Skeletal muscle tissue (tissue), 4 donors: ENCODE results near the gene SUSD1. TPM values are rescaled to one million over a fixed set of nuclear protein-coding genes. Genes with fewer than 3 reads are reported as not detected.

ENCODE experiments used
- H3K27ac ChIP-seq: one replicate; pipeline ENCODE4 v1.7.0; 2013; ENCODE audit warnings: mild to moderate bottlenecking, low read depth, low read length, inconsistent platforms
- H3K27me3 ChIP-seq, 3 donors: one replicate each; pipeline ENCODE4 v1.7.0; 2013; ENCODE audit warnings: low read length in 3 of 3; ENCODE audit not compliant: control insufficient read depth in 3 of 3, insufficient read depth in 3 of 3
- H3K36me3 ChIP-seq, 3 donors: one replicate each; pipeline ENCODE4 v1.7.0; 2013; ENCODE audit warnings: low read length in 3 of 3; ENCODE audit not compliant: control insufficient read depth in 3 of 3, insufficient read depth in 3 of 3
- H3K4me1 ChIP-seq, 3 donors: one replicate each; pipeline ENCODE4 v1.7.0; 2013; ENCODE audit warnings: low read length in 3 of 3, mild to moderate bottlenecking in 3 of 3; ENCODE audit not compliant: control insufficient read depth in 3 of 3, insufficient read depth in 3 of 3
- H3K4me3 ChIP-seq, 3 donors: one replicate each; pipeline ENCODE4 v1.7.0; 2013; ENCODE audit warnings: low read length in 3 of 3
- H3K9ac ChIP-seq, 3 donors: one replicate each; pipeline ENCODE4 v1.7.0; 2013; ENCODE audit warnings: low read length in 3 of 3, mild to moderate bottlenecking in 3 of 3, moderate library complexity in 2 of 3, low read depth in 1 of 3
- H3K9me3 ChIP-seq, 3 donors: one replicate each; pipeline ENCODE4 v1.7.0; 2013; ENCODE audit warnings: low read length in 3 of 3; ENCODE audit not compliant: control insufficient read depth in 3 of 3
- total RNA-seq: library from RNA; depleted of rRNA; stranded (reverse); fragments of >200 nt; gene quantifications from one replicate; pipeline ENCODE4 v1.2.3, GENCODE V29; 2014
- donor health status: Osteomylitis.

The SUSD1 gene
- total RNA-seq, 1 donor from 2014 or later = 22.4 TPM

DNA sequence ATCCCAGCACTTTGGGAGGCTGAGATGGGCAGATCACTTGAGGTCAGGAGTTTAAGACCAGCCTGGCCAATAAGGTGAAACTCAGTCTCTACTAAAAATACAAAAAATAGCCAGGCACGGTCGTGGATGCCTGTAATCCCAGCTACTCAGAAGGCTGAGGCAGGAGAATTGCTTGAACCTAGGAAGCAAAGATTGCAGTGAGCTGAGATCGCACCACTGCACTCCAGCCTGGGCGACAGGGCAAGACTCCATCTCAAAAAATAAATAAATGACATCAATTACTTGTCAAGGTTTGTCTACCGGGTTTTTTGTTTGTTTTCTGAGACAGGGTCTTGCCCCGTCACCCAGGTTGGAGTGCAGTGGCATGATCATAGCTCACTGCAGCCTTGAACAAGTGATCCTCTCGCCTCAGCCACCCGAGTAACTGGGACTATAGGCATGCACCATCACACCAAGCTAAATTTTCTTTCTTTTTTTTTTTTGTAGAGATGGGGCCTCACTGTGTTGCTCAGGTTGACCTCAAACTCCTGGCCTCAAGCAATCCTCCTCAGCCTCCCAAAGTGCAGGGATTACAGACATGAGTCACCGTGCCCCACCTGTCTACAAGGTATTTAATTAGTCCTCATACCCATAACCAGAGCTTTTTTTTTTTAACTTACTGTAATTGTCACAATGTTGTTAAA lies 64.9 kb downstream of the SUSD1 start:
- no peaks in the 10 kb centered on the region for H3K36me3 ChIP-seq
- no peaks in the 10 kb centered on the region for H3K27me3 ChIP-seq
- H3K9ac ChIP-seq = no peak overlapping the region
- no peaks in the 10 kb centered on the region for H3K9me3 ChIP-seq
- H3K4me3 ChIP-seq = no peak overlapping the region
- no peak overlapping the region for H3K27ac ChIP-seq
- H3K4me1 ChIP-seq = no peaks in the 10 kb centered on the region

DNA sequence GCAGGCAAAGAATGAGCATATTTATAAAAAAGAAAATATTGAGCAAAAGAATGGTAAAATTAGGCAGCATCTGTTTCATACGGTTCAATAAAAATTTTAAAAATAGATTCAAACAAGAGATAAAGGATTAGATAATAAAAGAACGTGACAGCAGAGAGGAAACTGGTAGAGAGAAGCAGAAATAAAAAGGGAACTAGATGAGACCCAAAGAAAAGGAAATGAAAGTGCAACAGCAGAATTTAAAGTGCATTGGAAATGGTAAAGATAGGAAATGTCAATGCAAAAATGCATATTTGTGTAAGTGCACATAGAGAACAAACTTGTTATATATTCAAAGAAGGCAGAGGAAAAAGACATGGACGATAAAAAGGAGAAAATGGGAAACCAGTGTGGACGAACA lies 70.2 kb downstream of the SUSD1 start:
- H3K4me1 ChIP-seq = no peaks in the 10 kb centered on the region
- peak overlapping the region; percentile 30 for H3K27ac ChIP-seq
- H3K9ac ChIP-seq = no peak overlapping the region
- no peaks in the 10 kb centered on the region for H3K27me3 ChIP-seq
- no peaks in the 10 kb centered on the region for H3K36me3 ChIP-seq
- no peak overlapping the region for H3K4me3 ChIP-seq
- no peaks in the 10 kb centered on the region for H3K9me3 ChIP-seq

DNA sequence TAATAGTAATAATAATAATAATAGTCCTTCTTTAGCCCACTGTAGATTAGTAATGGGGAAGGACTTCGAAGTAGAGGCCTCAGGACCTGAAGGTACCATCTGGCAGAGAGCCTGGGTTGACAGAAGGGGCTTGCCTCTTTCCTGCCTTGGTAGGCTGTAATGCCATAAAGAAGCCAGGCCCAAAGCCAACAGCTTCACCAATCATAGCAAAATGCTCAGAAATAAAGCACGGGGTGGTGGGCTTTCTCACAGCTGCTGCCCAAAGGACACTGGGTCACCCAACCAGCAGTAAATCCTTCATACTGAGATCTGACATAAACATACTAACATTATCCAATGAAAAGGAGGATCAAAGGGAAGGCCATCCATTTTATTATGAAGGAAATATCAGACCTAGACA lies 70.7 kb downstream of the SUSD1 start:
- Histone ChIP-seq H3K4me1 (no peaks in the 10 kb centered on the region), H3K36me3 (no peaks in the 10 kb centered on the region), H3K9ac (no peak overlapping the region), H3K27me3 (no peaks in the 10 kb centered on the region), H3K9me3 (no peaks in the 10 kb centered on the region), H3K4me3 (no peak overlapping the region), H3K27ac (peak overlapping the region; percentile 30)

DNA sequence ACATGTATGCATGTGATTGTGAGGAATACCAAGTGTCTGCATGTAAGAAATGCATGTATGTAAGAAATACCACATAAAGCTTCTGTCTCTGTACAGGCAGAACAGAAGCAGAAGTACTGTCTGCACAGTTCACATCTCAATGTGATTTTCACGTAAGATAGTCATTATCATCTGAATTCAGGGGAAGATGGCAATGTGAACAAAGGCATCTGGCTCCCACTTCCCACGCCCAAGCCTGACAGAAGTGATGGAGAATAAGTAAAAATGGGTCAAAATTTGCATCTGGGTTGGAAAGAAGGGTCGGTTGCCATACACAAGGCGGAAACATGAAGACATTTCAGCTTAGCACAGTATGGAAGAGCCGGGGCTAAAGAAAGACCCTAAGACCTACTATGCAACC lies 71.7 kb downstream of the SUSD1 start:
- Histone ChIP-seq H3K27me3 (no peaks in the 10 kb centered on the region), H3K4me3 (no peak overlapping the region), H3K27ac (no peak overlapping the region), H3K36me3 (no peaks in the 10 kb centered on the region), H3K9ac (no peak overlapping the region), H3K9me3 (no peaks in the 10 kb centered on the region), H3K4me1 (no peaks in the 10 kb centered on the region)

DNA sequence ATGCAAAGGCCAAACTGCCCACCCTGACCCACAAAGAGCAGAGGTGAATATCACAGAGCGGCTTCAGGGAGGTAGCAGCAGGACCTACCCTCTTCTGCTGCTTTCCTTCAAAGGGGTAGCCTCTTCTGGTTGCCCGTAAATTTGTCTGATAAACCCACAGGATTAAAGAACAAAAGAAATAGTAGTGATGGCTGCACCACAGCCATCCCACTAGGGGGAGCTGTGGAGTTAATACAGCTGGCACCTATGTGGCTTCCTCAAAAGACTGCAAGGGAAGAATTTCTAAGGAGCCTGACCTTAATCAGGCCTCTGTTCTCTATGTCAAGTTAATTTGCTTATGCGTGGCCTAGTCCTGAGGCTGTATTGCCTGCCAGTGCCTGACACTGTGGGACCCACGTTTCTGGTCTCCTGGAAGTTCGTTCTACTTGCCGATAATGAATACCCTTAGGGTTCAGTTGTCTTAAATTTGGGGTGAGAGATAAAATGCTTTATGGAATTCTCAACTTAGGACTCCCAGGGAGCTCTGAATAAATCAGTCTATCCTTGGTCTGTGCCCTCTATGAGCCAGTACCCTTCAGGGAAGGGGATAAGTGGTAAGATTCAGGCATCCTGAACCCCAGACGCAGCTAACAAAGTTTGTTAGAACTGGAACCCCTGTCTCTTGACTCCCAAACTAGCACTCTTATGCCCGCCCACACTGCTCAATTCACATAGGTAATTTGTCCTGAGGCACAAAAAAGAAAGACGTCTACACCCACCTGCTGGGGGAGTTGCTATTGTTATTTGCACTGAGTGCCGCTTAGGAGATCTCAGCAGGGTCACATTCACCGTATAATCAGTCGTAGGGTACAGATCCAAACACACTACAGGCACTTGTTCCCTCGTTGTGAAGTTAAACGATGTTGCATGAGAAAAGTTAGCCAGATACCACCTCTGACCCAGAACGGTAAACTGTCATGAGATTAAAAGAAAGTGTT lies 77.1 kb downstream of the SUSD1 start:
- H3K4me3 ChIP-seq = no peak overlapping the region
- no peaks in the 10 kb centered on the region for H3K27me3 ChIP-seq
- no peaks in the 10 kb centered on the region for H3K9me3 ChIP-seq
- H3K36me3 ChIP-seq = peaks cover 0 to 2% (median 0%) of the 10 kb centered on the region in 3 donors
- H3K9ac ChIP-seq = no peak overlapping the region
- H3K4me1 ChIP-seq = no peaks in the 10 kb centered on the region
- H3K27ac ChIP-seq = no peak overlapping the region

DNA sequence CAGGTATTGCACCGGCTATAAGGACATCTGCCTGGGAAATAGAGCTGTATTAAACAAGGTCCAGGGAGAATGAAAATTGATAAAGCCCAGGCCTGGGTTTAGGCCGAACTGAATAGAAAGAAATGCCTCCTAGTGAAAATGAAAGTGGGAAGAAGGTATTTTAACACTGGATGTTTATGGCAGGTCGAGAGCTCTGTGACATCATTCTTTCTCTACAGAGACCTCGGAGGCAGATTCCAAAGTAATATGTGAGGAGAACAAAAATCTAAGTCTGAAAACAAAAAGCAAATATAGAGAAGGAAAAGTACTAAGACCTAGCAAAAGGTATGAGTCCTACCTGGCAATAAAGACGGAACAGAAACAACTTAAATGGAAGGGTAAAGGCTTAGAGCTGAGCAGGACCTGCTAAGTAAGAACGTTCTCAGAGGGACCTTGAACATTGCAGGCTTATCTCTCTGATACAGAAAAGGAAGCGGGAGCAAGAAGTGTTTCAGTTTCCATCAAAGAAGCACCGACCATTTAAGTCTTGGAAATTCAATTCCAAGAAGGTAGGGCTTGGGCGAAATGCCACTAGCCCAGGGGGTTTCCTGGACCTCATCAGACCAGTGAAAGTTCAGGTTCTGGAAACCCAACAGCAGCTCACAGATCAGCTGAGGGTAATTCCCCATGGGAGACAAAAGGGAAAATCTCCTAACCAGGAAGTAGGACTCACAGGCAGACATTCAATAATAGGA lies 80.0 kb downstream of the SUSD1 start:
- no peak overlapping the region for H3K4me3 ChIP-seq
- no peaks in the 10 kb centered on the region for H3K4me1 ChIP-seq
- no peak overlapping the region for H3K27ac ChIP-seq
- H3K9ac ChIP-seq = no peak overlapping the region
- no peaks in the 10 kb centered on the region for H3K9me3 ChIP-seq
- peaks cover 0 to 2% (median 0%) of the 10 kb centered on the region in 3 donors for H3K36me3 ChIP-seq
- H3K27me3 ChIP-seq = no peaks in the 10 kb centered on the region

DNA sequence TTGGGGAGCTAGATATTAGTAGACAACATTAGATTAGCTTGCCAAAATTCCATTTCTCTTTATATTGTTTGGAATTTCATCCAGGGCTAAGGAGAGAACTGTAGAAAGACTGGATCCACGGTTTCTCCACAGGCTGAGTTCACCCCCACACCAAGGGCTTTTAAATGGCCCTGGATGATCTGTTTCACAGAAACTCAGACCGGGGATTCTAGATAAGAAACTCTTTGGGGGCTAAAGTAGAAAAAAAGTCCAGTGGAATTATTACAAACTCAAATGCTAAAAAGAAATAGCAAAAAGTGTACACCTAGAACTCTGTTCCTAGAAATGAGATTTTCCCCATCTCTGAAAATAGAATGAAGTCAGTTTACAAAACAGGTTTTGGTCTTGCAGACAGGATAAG lies 80.9 kb downstream of the SUSD1 start:
- Histone ChIP-seq H3K27ac (no peak overlapping the region), H3K4me1 (no peaks in the 10 kb centered on the region), H3K9ac (no peak overlapping the region), H3K27me3 (no peaks in the 10 kb centered on the region), H3K4me3 (no peak overlapping the region), H3K36me3 (peaks cover 0 to 2% (median 0%) of the 10 kb centered on the region in 3 donors), H3K9me3 (no peaks in the 10 kb centered on the region)

DNA sequence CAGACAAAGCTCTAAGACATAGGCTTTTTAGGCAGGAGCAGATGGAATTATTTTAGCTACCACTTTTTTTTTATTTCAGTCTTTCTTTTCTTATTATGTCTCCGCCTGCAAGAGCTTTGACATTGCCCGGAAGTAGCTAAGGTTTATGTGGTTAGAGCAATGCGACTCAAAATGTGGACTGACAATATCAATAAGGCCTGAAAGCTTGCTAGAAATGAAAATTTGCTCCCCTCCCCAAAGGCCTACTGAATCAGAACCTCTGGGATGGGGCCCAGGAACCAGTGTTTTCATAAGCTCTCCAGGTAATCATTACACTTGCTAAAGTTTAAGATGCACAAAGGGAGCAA lies 81.3 kb downstream of the SUSD1 start:
- Histone ChIP-seq H3K4me1 (no peaks in the 10 kb centered on the region), H3K27me3 (no peaks in the 10 kb centered on the region), H3K9ac (no peak overlapping the region), H3K4me3 (no peak overlapping the region), H3K27ac (no peak overlapping the region), H3K9me3 (no peaks in the 10 kb centered on the region), H3K36me3 (peaks cover 0 to 2% (median 0%) of the 10 kb centered on the region in 3 donors)

DNA sequence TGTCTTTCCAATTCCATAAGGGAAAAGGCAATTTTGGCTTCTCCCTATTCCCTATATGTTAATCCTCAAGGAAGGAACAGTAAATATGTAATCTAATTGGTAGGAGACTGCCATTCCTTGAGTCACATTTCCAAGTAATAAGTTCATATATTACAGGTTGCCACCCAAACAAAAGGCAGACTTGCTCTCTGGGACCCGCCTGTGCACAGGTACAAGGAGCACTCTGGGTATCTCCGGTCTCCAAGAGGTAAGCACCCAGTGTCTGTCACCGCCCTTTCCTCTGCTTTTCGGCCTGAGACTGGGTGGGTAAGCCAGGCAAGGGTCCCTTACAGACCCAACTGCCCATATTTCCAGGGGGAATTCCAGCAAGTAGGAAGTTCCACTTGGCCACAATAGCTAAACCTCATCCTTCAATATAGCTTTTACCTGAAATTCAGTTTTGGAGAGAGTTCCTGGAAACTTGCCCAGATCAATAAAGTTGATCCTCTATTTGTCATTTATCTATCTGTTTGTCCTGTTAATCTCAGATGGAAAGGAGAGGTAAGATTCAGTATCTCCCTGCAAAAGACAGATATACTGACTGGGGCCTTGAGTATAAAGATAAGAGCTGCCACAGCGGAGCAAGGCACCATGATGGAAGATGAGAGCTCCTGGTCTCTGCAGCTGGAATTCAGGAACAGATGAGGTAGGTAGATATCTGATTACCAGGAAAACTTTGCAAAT lies 81.8 kb downstream of the SUSD1 start:
- Histone ChIP-seq H3K27me3 (no peaks in the 10 kb centered on the region), H3K9me3 (no peaks in the 10 kb centered on the region), H3K4me3 (no peak overlapping the region), H3K27ac (no peak overlapping the region), H3K4me1 (no peaks in the 10 kb centered on the region), H3K9ac (no peak overlapping the region), H3K36me3 (peaks cover 0 to 2% (median 0%) of the 10 kb centered on the region in 3 donors)
